ENCODE data around the gene RAD51B. TPM values are rescaled to one million over a fixed set of nuclear protein-coding genes. Genes with fewer than 3 reads are reported as not detected.

RAD51B gene
- total and polyA plus RNA-seq, 2 experiments from 2014 or later, result 10.1 to 18.0 TPM

- Histone ChIP-seq H3K4me1 (ENCODE audit: insufficient read depth) (peaks cover 34% of the 10 kb centered on the region), H3K9me3 (ENCODE audit: low read depth) (no peaks in the 10 kb centered on the region), H2AFZ (no peak overlapping the region), H3K79me2 (no peaks in the 10 kb centered on the region), H3K4me2 (no peak overlapping the region), H4K20me1 (ENCODE audit: insufficient read depth, poor library complexity, severe bottlenecking) (no peaks in the 10 kb centered on the region), H3K9me2 (replicated peaks; ENCODE audit: insufficient read depth) (no peaks in the 10 kb centered on the region), H3K4me3 (no peak overlapping the region), H3K36me3 (replicated peaks; ENCODE audit: insufficient read depth, low read depth) (no peaks in the 10 kb centered on the region), H3K27me3 (no peaks in the 10 kb centered on the region), H3K27ac (peak overlapping the region; percentile 76)
- WGBS (ENCODE audit: low lambda C conversion rate, missing lambda C conversion rate), result 63% methylated on average over 4 of the region's 4 CpGs
- no peak for DNase-seq (ENCODE audit: low spot score)
- no peak for TF ChIP-seq EZH2phosphoT487 (IDR thresholded peaks at IDR 0.05; ENCODE audit: low read depth, severe bottlenecking, unreplicated experiment)
- no peak for TF ChIP-seq EZH2 (IDR thresholded peaks at IDR 0.05; ENCODE audit: borderline replicate concordance)
- no peak for TF ChIP-seq CTCF (IDR thresholded peaks at IDR 0.05; ENCODE audit: poor library complexity)
These were observed 750.4 kb downstream of the RAD51B start for GRCh38 chr14:68569970-68570409.

- no peak overlapping the region for H3K4me2 ChIP-seq
- no peak for TF ChIP-seq EZH2phosphoT487 (IDR thresholded peaks at IDR 0.05; ENCODE audit: low read depth, severe bottlenecking, unreplicated experiment)
- no peak for TF ChIP-seq CTCF (IDR thresholded peaks at IDR 0.05; ENCODE audit: poor library complexity)
- no peak for TF ChIP-seq EZH2 (IDR thresholded peaks at IDR 0.05; ENCODE audit: borderline replicate concordance)
- H3K27me3 ChIP-seq, result no peaks in the 10 kb centered on the region
- WGBS (ENCODE audit: low lambda C conversion rate, missing lambda C conversion rate), result 95% methylated on average over 4 of the region's 4 CpGs
- H4K20me1 ChIP-seq (ENCODE audit: insufficient read depth, poor library complexity, severe bottlenecking), result no peaks in the 10 kb centered on the region
- H3K9me2 ChIP-seq (replicated peaks; ENCODE audit: insufficient read depth), result no peaks in the 10 kb centered on the region
- H3K27ac ChIP-seq, result no peak overlapping the region
- H2AFZ ChIP-seq, result no peak overlapping the region
- DNase-seq (ENCODE audit: low spot score), result no peak
- peaks cover 25% of the 10 kb centered on the region for H3K4me1 ChIP-seq (ENCODE audit: insufficient read depth)
- H3K36me3 ChIP-seq (replicated peaks; ENCODE audit: insufficient read depth, low read depth), result no peaks in the 10 kb centered on the region
- H3K4me3 ChIP-seq, result no peak overlapping the region
- no peaks in the 10 kb centered on the region for H3K79me2 ChIP-seq
- H3K9me3 ChIP-seq (ENCODE audit: low read depth), result no peaks in the 10 kb centered on the region
These were observed 751.6 kb downstream of the RAD51B start for GRCh38 chr14:68571114-68571591.

- 80% methylated on average over 10 of the region's 10 CpGs for WGBS (ENCODE audit: low lambda C conversion rate, missing lambda C conversion rate)
- TF ChIP-seq EZH2phosphoT487 (IDR thresholded peaks at IDR 0.05; ENCODE audit: low read depth, severe bottlenecking, unreplicated experiment) (no peak), CTCF (IDR thresholded peaks at IDR 0.05; ENCODE audit: poor library complexity) (no peak), EZH2 (IDR thresholded peaks at IDR 0.05; ENCODE audit: borderline replicate concordance) (no peak)
- DNase-seq (ENCODE audit: low spot score), result no peak
- Histone ChIP-seq H3K9me2 (replicated peaks; ENCODE audit: insufficient read depth) (no peaks in the 10 kb centered on the region), H3K27me3 (no peaks in the 10 kb centered on the region), H3K27ac (no peak overlapping the region), H3K4me3 (no peak overlapping the region), H3K9me3 (ENCODE audit: low read depth) (no peaks in the 10 kb centered on the region), H3K4me1 (ENCODE audit: insufficient read depth) (peaks cover 21% of the 10 kb centered on the region), H3K79me2 (no peaks in the 10 kb centered on the region), H3K36me3 (replicated peaks; ENCODE audit: insufficient read depth, low read depth) (no peaks in the 10 kb centered on the region), H2AFZ (no peak overlapping the region), H3K4me2 (no peak overlapping the region), H4K20me1 (ENCODE audit: insufficient read depth, poor library complexity, severe bottlenecking) (no peaks in the 10 kb centered on the region)
These were observed 752.4 kb downstream of the RAD51B start for GRCh38 chr14:68571928-68572525.

All from hepatocyte (in vitro differentiated cells).